Measurements from ENCODE around the gene AMDHD2. TPM values are rescaled to one million over a fixed set of nuclear protein-coding genes. Genes with fewer than 3 reads are reported as not detected.

The AMDHD2 gene
- polyA plus RNA-seq, 6 donors from 2014 or later, result 17.6 to 24.0 (median 20.5) TPM

DNA sequence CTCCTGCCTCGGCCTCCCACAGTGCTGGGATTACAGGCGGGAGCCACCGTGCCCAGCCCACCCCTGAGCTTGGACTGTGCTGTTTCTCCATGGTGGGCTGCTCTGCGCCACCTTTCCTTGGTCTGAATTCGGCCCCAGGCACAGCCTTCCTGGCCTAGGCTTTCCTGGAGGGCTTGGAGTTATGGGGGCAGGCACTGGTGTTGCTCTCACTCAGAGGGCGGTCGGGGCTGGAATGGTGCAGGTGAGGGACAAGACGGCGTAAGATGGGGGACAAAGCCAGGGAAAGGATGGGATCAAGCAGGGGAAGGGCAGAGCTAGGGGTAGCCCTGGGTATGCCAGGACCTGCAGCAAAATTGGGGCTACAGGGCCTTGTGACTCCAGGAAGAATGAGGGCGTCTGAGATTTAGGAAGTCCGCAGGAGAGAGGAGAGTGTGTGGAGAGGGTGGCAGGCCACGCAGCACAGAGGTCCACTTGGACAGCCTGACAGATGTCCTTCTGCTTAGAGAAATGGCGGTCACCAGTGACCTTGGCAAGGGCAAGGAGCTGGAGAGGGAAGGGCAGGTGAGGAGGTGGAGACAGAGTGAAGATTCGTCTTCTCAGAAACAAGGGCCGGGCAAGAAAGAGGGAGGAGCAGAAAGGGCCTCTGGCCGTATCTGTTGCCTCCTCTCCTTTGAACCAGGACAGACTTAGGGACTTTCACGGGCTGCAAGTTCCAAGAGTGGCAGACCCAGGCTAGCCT, 8.0 kb upstream of the AMDHD2 start:
- ATAC-seq (ENCODE audit: low read depth in 2 of 2) (no peak), DNase-seq (no peak)
- Mint-ChIP-seq H3K27ac (peak overlapping the region; percentile 92 to 100 (median 98)), H3K4me3 (peak overlapping the region; percentile 81 to 94 (median 90)), H3K4me1 (peaks cover 66 to 90% (median 87%) of the 10 kb centered on the region in 3 donors), H3K9me3 (no peaks in the 10 kb centered on the region), H3K27me3 (no peaks in the 10 kb centered on the region), H3K36me3 (peaks cover 0 to 9% of the 10 kb centered on the region in 2 donors)

DNA sequence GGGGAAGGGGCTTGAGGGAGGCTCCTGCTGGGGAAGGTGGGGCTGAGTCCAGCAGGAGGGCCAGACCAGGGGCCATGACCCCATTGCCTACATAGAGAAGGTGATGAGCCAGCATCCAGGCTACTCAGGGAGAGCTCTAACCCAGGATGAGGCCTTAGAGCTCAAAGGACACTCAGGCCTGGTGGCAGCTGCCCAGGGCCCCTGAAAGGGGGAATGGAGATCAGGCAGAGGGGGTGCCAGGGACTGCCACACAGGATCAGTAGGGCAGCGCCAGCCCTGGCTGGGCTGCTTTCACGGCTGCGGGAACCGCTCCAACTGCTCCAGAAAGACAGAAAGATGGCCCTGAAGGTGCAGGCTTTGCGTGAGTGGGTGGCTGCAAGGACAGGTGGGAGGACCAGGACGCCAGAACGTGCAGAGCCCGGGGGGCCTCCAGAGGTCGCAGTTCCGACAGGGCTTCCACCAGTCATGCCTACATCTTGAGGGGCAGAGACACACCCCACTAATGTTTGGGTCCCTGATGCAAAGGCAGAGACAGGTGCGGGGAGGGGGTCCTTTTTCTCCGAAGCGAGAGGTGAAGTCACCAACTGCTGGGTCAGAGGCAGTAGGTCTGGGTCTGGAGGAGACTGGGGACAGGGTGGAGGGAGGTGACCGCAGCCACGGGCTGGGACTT, 7.3 kb upstream of the AMDHD2 start:
- no peaks in the 10 kb centered on the region for H3K9me3 Mint-ChIP-seq
- H3K36me3 Mint-ChIP-seq, result peaks cover 0 to 9% of the 10 kb centered on the region in 2 donors
- DNase-seq, result no peak
- H3K4me3 Mint-ChIP-seq, result peak overlapping the region; percentile 81 to 94 (median 91)
- H3K4me1 Mint-ChIP-seq, result peaks cover 66 to 90% (median 87%) of the 10 kb centered on the region in 3 donors
- no peaks in the 10 kb centered on the region for H3K27me3 Mint-ChIP-seq
- ATAC-seq (ENCODE audit: low read depth in 2 of 2), result peak in 1 of 2 donors; percentile 2
- H3K27ac Mint-ChIP-seq, result peak overlapping the region; percentile 96 to 100 (median 98)

DNA sequence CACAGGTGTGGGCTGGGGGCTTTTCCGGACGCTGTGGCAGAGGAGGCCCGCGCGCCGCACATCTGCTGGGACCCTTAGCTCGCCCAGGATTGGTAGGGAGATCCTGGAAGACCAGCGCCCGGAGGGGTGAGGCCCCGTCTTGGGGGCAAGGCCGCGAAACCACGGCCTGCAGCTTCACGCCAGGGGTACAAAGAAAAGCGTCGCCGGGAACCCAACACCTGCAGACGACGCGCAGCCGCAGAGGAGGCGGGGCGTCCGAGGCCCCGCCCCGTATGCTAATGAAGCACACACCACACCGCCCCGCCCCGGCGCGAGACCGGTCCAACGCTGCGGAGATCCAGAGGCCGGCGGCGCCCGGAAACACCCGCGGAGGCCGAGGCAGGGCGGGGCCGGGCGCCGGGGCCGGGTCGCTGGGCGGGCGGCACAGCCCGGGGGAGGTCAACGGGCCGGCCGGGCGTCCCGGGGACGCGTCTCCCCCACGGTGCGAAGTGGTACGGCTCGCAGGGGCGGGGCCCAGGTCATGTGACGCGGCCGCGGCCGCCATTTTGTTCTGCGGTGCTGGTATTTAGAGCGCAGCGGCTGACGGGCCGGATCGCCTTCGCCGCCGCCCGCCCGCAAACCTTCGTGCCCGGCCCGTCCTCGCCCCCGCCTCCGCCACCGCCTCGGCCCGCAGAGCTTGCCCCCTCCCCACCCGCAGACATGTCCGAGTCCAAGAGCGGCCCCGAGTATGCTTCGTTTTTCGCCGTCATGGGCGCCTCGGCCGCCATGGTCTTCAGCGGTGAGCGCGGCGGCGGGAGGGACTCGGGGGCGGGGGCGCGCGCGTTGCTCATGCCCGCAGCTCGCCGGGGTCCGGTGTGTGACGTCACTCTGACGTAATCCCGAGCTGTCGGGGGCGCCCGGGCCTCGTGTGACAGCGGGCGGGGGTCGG, 6.5 kb upstream of the AMDHD2 start, which contains the start of gene ATP6V0C:
Gene ATP6V0C, plus strand, starts transcription at position 548 of the 928 bp plus-strand sequence. Its CDS starts 152 bp downstream, at position 700.
- ATAC-seq (ENCODE audit: low read depth in 2 of 2) (peak; percentile 76), DNase-seq (peak; percentile 96)
- Mint-ChIP-seq H3K4me1 (peaks cover 60 to 88% (median 82%) of the 10 kb centered on the region in 3 donors), H3K36me3 (peaks cover 0 to 9% of the 10 kb centered on the region in 2 donors), H3K9me3 (no peaks in the 10 kb centered on the region), H3K4me3 (peak within 1 kb of the TSS; percentile 90 to 99 (median 94)), H3K27me3 (no peaks in the 10 kb centered on the region), H3K27ac (peak within 1 kb of the TSS; percentile 98 to 100 (median 99))

DNA sequence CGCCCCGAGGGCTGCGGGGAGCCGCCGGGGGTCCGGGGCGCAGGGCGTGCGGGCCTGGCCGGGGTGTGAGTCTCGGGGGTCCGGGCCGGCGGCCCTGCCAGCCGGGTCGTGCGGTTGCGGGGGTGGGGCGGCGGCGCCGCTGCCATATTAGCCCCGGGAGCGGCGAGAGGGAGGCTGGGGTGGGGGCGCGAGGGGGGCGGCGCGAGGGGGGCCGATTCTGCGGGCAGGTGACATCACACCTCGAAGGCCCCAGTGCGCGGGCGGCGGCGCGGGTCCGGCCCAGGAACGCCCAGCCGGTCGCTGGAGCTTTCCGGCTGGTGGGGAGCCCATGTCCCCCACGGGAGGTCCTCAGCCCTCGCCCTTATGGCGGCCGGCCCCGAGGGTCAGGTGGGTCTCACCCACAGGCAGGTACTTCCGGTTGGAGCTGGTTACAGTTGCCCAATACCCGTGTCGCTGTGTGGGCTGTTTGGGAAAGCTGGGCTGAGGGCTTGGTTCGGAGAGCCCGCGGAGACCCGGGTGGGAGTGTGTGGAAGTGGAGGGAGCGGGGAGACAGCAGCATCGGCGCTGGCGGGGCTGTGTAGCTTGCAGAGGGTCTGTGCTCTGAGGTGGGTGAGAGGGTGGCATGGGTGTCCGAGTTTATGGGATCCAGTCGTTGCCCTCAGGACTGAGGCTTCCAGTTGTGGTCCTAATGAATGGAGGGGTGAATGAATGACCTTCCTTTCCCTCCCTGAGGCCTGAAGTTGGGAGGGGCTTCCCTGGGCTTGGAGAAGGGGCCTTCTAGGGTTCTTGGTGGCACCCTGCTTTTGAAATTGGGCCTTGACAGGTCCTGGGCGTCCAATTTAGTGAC, 5.6 kb upstream of the AMDHD2 start:
- peak overlapping the region; percentile 97 to 99 (median 98) for H3K27ac Mint-ChIP-seq
- ATAC-seq (ENCODE audit: low read depth in 2 of 2) (peak; percentile 3 to 4), DNase-seq (no peak)
- no peaks in the 10 kb centered on the region for H3K9me3 Mint-ChIP-seq
- H3K4me3 Mint-ChIP-seq, result peak overlapping the region; percentile 90 to 99 (median 94)
- no peaks in the 10 kb centered on the region for H3K27me3 Mint-ChIP-seq
- peaks cover 0 to 9% of the 10 kb centered on the region in 2 donors for H3K36me3 Mint-ChIP-seq
- peaks cover 66 to 89% (median 82%) of the 10 kb centered on the region in 3 donors for H3K4me1 Mint-ChIP-seq

DNA sequence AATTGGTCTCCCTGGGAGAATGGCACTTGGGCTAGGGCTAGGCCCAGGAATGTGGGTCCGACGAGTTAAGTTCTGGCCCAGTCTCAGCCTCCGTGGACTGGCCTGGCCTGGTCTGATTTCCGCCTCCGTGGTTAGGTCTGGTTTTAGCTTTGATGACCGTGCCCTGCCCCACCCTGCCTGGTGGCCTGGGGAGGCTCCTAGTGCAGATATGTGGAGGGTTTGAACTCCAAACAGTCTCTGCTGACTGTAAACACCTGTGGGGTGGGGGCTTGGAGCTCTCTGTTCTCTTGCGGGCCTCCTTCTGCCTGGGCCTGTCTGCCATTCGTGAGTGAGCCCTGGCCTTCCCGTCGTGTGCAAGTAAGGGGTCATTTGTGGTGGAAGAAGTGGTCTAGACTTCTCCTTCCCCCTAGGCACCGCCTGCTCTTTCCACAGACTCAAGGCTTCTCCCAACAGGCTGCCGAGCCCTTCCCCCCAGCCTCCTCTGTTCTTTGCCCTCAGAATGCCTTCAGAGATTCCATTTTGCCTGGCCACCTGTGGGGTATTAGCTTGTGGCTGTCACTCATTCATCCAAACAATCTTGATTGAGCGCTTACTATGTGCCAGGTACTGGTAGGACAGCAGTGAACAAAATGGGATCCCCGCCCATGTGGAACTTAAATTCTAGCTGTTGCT, 4.9 kb upstream of the AMDHD2 start:
- Mint-ChIP-seq H3K9me3 (no peaks in the 10 kb centered on the region), H3K27ac (peak overlapping the region; percentile 97 to 99 (median 98)), H3K36me3 (peaks cover 0 to 9% of the 10 kb centered on the region in 2 donors), H3K27me3 (no peaks in the 10 kb centered on the region), H3K4me1 (peaks cover 65 to 88% (median 78%) of the 10 kb centered on the region in 3 donors), H3K4me3 (peak overlapping the region; percentile 90 to 99 (median 94))
- DNase-seq, result no peak
- ATAC-seq (ENCODE audit: low read depth in 2 of 2), result no peak

DNA sequence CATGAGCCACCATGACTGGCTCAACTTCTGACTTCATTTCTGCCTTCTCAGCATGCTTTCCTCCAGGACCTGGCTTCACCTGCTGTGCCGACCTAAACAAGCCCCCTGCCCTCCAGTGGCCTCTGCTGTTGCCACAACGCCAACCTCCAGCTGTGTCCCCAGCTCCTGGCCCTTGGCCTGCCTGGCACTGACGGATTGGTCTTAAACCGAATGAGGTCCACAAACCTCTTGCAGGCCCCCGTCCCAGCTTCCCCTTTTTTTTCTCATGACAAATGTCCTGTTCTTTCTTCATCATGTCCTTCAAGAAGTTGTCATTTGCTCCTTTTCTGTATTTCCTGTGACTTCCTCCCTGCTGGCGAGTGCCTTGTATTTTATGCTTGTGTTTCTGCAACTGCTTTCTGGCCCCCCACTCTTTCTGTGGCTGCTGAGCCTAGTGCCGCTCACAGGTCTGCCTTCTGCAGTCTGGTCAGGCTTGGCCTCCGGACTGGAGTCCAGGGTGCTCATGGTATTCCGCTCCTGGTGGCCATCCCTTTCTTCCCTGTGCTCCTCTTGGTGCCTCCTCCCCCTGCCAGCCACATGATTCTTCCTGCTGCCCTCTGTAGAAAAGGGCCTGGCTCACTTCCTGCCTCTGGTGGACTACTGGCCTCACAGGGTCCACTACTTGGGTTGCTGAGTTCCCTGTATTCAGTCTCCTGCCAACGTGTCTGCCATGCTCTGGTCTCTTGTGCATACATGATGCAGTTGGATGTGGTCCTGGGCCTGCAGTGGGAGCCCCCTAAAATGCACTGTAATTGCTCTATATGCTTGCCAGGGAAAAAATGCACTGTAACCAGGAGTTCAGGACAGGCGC, 3.6 kb upstream of the AMDHD2 start:
- no peak for ATAC-seq (ENCODE audit: low read depth in 2 of 2)
- no peak for DNase-seq
- peaks cover 0 to 9% of the 10 kb centered on the region in 2 donors for H3K36me3 Mint-ChIP-seq

DNA sequence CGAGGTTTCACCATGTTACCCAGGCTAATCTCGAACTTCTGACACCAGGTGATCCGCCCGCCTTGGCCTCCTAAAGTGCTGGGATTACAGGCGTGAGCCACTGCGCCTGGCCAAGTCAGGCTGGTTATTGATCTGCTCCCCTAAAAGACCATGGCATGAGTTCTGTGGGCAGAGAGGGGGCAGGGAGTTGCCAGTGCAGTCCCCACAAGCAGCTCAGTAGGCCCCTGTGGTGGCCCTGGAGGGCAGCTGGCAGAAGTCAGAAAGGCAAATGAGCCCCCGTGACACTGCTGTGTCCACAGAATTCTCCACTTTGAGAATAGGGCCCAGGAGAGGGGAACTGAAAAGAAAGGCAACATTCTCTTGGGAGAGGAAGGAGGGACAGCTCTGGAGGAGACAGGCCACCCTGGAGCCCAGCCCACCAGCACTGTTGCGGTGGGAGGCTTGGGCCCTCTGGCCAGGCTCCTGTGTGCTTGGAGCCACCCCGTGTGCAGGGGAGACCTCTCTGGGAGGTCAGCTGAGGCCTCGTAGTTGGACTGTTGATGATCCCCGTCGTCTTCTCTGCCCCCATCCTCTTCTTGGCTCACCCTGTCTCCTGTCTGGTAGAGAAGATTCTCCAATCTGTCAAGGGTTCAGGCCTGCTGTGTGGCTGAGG, 2.1 kb upstream of the AMDHD2 start:
- DNase-seq, result no peak
- H3K27me3 Mint-ChIP-seq, result no peaks in the 10 kb centered on the region
- peak overlapping the region; percentile 30 to 99 (median 85) for H3K27ac Mint-ChIP-seq
- peak overlapping the region in 6 of 8 donors; percentile 53 to 99 (median 84) for H3K4me3 Mint-ChIP-seq
- no peak for ATAC-seq (ENCODE audit: low read depth in 2 of 2)
- H3K4me1 Mint-ChIP-seq, result peaks cover 51 to 72% (median 66%) of the 10 kb centered on the region in 3 donors
- H3K36me3 Mint-ChIP-seq, result peaks cover 0 to 9% of the 10 kb centered on the region in 2 donors
- peaks cover 0 to 3% (median 0%) of the 10 kb centered on the region in 7 donors for H3K9me3 Mint-ChIP-seq

More for the DNA sequence above, 3.6 kb upstream of the AMDHD2 start:
- Mint-ChIP-seq H3K4me1 (peaks cover 66 to 87% (median 75%) of the 10 kb centered on the region in 3 donors), H3K27ac (peak overlapping the region; percentile 91 to 99 (median 98)), H3K4me3 (peak overlapping the region; percentile 90 to 99 (median 94)), H3K9me3 (peaks cover 0 to 3% (median 0%) of the 10 kb centered on the region in 7 donors), H3K27me3 (no peaks in the 10 kb centered on the region)

DNA sequence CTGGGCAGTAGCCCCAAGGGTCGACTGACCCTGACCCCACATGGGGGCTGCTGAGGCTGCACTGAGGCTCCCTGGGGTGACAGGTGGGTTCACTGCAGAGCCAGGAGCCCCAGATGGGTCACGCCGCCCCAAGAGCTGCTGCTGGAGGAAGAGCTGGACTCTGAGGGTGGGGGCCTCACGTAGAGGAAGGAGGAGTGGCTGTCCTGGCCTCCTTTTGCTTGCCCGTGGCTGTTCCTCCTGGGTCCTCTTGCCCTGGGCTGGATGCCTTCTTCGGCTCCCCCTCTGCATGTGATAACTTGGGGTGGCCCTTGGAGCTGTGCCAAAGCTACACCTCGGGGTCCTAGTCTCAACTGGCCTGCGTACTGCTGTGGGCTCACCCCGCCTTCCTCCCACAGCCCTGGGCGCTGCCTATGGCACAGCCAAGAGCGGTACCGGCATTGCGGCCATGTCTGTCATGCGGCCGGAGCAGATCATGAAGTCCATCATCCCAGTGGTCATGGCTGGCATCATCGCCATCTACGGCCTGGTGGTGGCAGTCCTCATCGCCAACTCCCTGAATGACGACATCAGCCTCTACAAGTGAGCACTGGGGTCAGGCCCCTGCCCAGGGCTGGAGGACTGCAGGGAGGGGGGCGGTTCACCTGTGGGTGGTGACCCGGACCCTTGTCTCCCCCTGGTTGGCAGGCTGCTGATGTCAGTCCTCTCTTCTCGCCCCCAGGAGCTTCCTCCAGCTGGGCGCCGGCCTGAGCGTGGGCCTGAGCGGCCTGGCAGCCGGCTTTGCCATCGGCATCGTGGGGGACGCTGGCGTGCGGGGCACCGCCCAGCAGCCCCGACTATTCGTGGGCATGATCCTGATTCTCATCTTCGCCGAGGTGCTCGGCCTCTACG, 1.1 kb upstream of the AMDHD2 start:
- H3K4me3 Mint-ChIP-seq, result peak overlapping the region; percentile 66 to 99 (median 88)
- H3K27me3 Mint-ChIP-seq, result no peaks in the 10 kb centered on the region

DNA sequence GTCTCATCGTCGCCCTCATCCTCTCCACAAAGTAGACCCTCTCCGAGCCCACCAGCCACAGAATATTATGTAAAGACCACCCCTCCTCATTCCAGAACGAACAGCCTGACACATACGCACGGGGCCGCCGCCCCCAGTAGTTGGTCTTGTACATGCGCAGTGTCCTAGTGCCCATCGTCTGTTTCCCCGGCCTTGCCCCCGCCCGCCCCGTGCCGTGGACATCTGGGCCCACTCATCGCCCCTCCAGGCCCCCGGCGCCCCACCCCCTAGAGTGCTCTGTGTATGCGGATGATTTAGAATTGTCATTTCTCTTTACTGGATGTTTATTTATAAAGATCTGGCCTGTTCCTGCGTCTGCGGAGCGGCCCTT, 475 bp upstream of the AMDHD2 start:
- peaks cover 61 to 77% (median 73%) of the 10 kb centered on the region in 3 donors for H3K4me1 Mint-ChIP-seq
- DNase-seq, result no peak
- no peak for ATAC-seq (ENCODE audit: low read depth in 2 of 2)
- peaks cover 0 to 3% (median 0%) of the 10 kb centered on the region in 7 donors for H3K9me3 Mint-ChIP-seq
- peak overlapping the region; percentile 97 to 99 (median 99) for H3K27ac Mint-ChIP-seq
- peaks cover 5 to 20% of the 10 kb centered on the region in 2 donors for H3K36me3 Mint-ChIP-seq
- H3K4me3 Mint-ChIP-seq, result peak overlapping the region; percentile 77 to 99 (median 88)
- H3K27me3 Mint-ChIP-seq, result no peaks in the 10 kb centered on the region

More for the DNA sequence above, 1.1 kb upstream of the AMDHD2 start:
- H3K4me1 Mint-ChIP-seq, result peaks cover 56 to 74% (median 69%) of the 10 kb centered on the region in 3 donors
- peaks cover 0 to 3% (median 0%) of the 10 kb centered on the region in 7 donors for H3K9me3 Mint-ChIP-seq
- H3K36me3 Mint-ChIP-seq, result peaks cover 0 to 13% of the 10 kb centered on the region in 2 donors
- peak overlapping the region; percentile 97 to 99 (median 99) for H3K27ac Mint-ChIP-seq
- DNase-seq (no peak), ATAC-seq (ENCODE audit: low read depth in 2 of 2) (no peak)

Measured in naive B cell (primary cell).